Neuronal stem cell (in vitro differentiated cells): ENCODE results near the gene CXorf58.

ENCODE experiments used
- DNase-seq: peaks from one replicate; pipeline ENCODE4 v3.0.0-alpha.2; 2013; ENCODE audit warnings: low spot score
- H2AFZ ChIP-seq: one replicate; pipeline ENCODE4 v1.6.1; 2013; ENCODE audit warnings: mild to moderate bottlenecking, low read length, inconsistent platforms
- H2AK5ac ChIP-seq: 2 replicates; pipeline ENCODE4 v1.6.1; 2013; ENCODE audit warnings: low read depth, mild to moderate bottlenecking, inconsistent platforms, low read length, moderate library complexity, mixed read lengths
- H2BK120ac ChIP-seq: 2 replicates; pipeline ENCODE4 v1.6.1; 2013; ENCODE audit warnings: low read depth, mild to moderate bottlenecking, inconsistent platforms, low read length, moderate library complexity, mixed read lengths
- H2BK12ac ChIP-seq: one replicate; pipeline ENCODE4 v1.6.1; 2013; ENCODE audit warnings: low read length, inconsistent platforms
- H2BK15ac ChIP-seq: 2 replicates; pipeline ENCODE4 v1.6.1; 2013; ENCODE audit warnings: mild to moderate bottlenecking, low read length, inconsistent platforms, mixed read lengths
- H2BK5ac ChIP-seq: one replicate; pipeline ENCODE4 v1.6.1; 2013; ENCODE audit warnings: inconsistent platforms, mild to moderate bottlenecking, low read length, moderate library complexity
- H3K14ac ChIP-seq: one replicate; pipeline ENCODE4 v1.6.1; 2013; ENCODE audit warnings: low read length, inconsistent platforms
- H3K18ac ChIP-seq: 2 replicates; pipeline ENCODE4 v1.6.1; 2013; ENCODE audit warnings: low read length, inconsistent platforms
- H3K23ac ChIP-seq: 2 replicates; pipeline ENCODE4 v1.6.1; 2013; ENCODE audit warnings: low read depth, mild to moderate bottlenecking, mixed read lengths, low read length, inconsistent platforms; ENCODE audit not compliant: poor library complexity
- H3K27ac ChIP-seq: replicated peaks from 3 replicates; pipeline ENCODE4 v1.5.1; 2013; ENCODE audit warnings: low read length, inconsistent platforms
- H3K27me3 ChIP-seq, 3 experiments: 2 replicates each; pipeline ENCODE4 v1.6.1; 2013; ENCODE audit warnings: low read length in 3 of 3, mild to moderate bottlenecking in 2 of 3, inconsistent platforms in 1 of 3, low read depth in 1 of 3, mixed read lengths in 1 of 3, moderate library complexity in 1 of 3; ENCODE audit not compliant: control insufficient read depth in 3 of 3, insufficient read depth in 3 of 3
- H3K36me3 ChIP-seq, 2 donors: replicated peaks in 1 of 2; 2 replicates each; pipeline ENCODE4 v1.6.1; 2013; ENCODE audit warnings: low read length in 2 of 2; ENCODE audit not compliant: control insufficient read depth in 2 of 2, insufficient read depth in 2 of 2
- H3K4ac ChIP-seq: 2 replicates; pipeline ENCODE4 v1.6.1; 2013; ENCODE audit warnings: inconsistent platforms, mild to moderate bottlenecking, low read length, moderate library complexity
- H3K4me1 ChIP-seq, 2 donors: 1 replicate in 1 of 2; 2 replicates in 1 of 2; pipeline ENCODE4 v1.6.1; 2013; ENCODE audit warnings: low read length in 2 of 2, low read depth in 1 of 2; ENCODE audit not compliant: control insufficient read depth in 2 of 2, insufficient read depth in 1 of 2
- H3K4me2 ChIP-seq: one replicate; pipeline ENCODE4 v1.6.1; 2013; ENCODE audit warnings: mild to moderate bottlenecking, low read length, inconsistent platforms; ENCODE audit not compliant: insufficient read depth, poor library complexity, severe bottlenecking
- H3K4me3 ChIP-seq, 2 donors: 2 replicates each; pipeline ENCODE4 v1.5.1; 2013; ENCODE audit warnings: low read length in 2 of 2, mild to moderate bottlenecking in 2 of 2, inconsistent platforms in 1 of 2, moderate library complexity in 1 of 2
- H3K79me1 ChIP-seq: one replicate; pipeline ENCODE4 v1.6.1; 2013; ENCODE audit warnings: low read depth, mild to moderate bottlenecking, inconsistent platforms, low read length, moderate library complexity
- H3K9ac ChIP-seq: one replicate; pipeline ENCODE4 v1.6.1; 2013; ENCODE audit warnings: mild to moderate bottlenecking, low read depth, low read length, inconsistent platforms; ENCODE audit not compliant: poor library complexity
- H3K9me3 ChIP-seq, 2 donors: replicated peaks in 1 of 2; 2 replicates each; pipeline versions ENCODE3 to v1.6.1; 2013; ENCODE audit warnings: low read length in 2 of 2, mild to moderate bottlenecking in 2 of 2, inconsistent platforms in 1 of 2, low read depth in 1 of 2, mixed read lengths in 1 of 2, moderate library complexity in 1 of 2; ENCODE audit not compliant: control insufficient read depth in 2 of 2, insufficient read depth in 1 of 2
- H4K8ac ChIP-seq: one replicate; pipeline ENCODE4 v1.6.1; 2013; ENCODE audit warnings: low read depth, mild to moderate bottlenecking, inconsistent platforms, low read length, moderate library complexity
- H4K91ac ChIP-seq: one replicate; pipeline ENCODE4 v1.6.1; 2013; ENCODE audit warnings: low read length, low read depth, mild to moderate bottlenecking, inconsistent platforms; ENCODE audit not compliant: poor library complexity
- WGBS, 2 donors: extraction: QIAGEN DNeasy Blood & Tissue Kit; methylation state at CpG; one replicate each; pipeline ENCODE4 v1.1.7; 2013; ENCODE audit warnings: missing lambda C conversion rate in 2 of 2, mixed read lengths in 1 of 2; ENCODE audit not compliant: insufficient read length in 2 of 2, insufficient replicate concordance in 1 of 2; ENCODE audit errors: extremely low coverage in 2 of 2; 5-methylcytosine and 5-hydroxymethylcytosine counted together

CXorf58 gene

DNA sequence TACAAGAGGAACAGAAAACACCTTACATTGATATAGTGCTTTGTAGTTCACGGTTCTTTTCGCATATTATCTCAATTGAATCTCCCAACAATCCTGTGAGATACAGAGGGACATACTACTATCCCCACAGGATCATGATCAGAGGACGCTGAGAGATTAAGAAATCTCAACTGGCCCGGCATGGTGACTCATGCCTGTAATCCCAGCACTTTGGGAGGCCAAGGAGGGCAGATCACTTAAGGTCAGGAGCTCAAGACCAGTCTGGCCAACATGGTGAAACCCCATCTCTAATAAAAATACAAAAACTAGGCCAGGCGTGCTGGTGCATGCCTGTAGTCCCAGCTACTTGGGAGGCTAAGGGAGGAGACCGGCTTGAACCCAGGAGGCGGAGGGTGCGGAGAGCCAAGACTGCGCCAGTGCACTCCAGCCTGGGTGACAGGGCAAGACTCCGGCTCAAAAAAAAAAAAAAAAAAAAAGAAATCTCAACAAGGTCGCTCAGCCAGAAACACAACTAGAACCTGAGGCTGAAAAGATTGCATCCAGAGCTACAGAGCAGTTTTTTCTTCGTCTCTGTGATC lies 7.5 kb upstream of the CXorf58 start:
- Histone ChIP-seq H2AK5ac (no peak overlapping the region), H3K9me3 (no peaks in the 10 kb centered on the region), H2AFZ (no peak overlapping the region), H2BK12ac (no peak overlapping the region), H3K36me3 (no peaks in the 10 kb centered on the region), H3K4ac (no peak overlapping the region), H3K18ac (no peak overlapping the region), H2BK120ac (no peak overlapping the region), H2BK5ac (no peak overlapping the region), H2BK15ac (no peak overlapping the region), H3K27me3 (no peaks in the 10 kb centered on the region), H3K27ac (no peak overlapping the region), H4K8ac (no peak overlapping the region), H3K14ac (no peak overlapping the region), H4K91ac (no peak overlapping the region), H3K4me2 (no peak overlapping the region), H3K4me1 (peaks cover 1 to 8% of the 10 kb centered on the region in 2 donors), H3K9ac (no peak overlapping the region), H3K4me3 (no peak overlapping the region), H3K23ac (no peak overlapping the region), H3K79me1 (no peaks in the 10 kb centered on the region)
- DNase-seq, result no peak
- no CpG with 5 or more reads among the region's 12 CpGs for WGBS, 2 donors

DNA sequence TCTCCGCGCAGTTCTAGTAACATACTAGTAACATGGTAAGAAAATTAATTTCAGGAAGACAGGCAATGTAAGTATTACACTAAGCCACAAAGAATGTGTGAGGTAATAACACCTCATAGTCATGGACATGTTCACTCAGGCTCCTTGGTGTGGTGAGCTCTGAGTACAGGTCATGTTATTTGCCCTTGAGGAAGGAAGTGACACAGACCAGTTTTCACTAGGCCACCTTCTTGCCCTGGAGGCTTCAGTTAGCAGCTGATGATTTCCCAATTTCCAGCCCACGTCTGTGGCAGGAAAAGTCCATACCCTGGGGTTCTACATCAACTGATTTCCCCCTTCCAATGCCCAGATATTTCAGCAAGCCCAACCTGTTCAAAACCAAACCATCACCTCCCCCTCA lies 6.7 kb upstream of the CXorf58 start:
- Histone ChIP-seq H2BK15ac (no peak overlapping the region), H3K9ac (no peak overlapping the region), H3K9me3 (no peaks in the 10 kb centered on the region), H3K79me1 (no peaks in the 10 kb centered on the region), H3K14ac (no peak overlapping the region), H2BK120ac (no peak overlapping the region), H3K23ac (no peak overlapping the region), H2AFZ (no peak overlapping the region), H3K4me2 (no peak overlapping the region), H3K27ac (no peak overlapping the region), H3K27me3 (no peaks in the 10 kb centered on the region), H3K18ac (no peak overlapping the region), H3K4me3 (no peak overlapping the region), H2BK12ac (no peak overlapping the region), H2BK5ac (no peak overlapping the region), H4K91ac (no peak overlapping the region), H3K4me1 (peaks cover 1 to 8% of the 10 kb centered on the region in 2 donors), H4K8ac (no peak overlapping the region), H3K36me3 (no peaks in the 10 kb centered on the region), H3K4ac (no peak overlapping the region), H2AK5ac (no peak overlapping the region)
- no peak for DNase-seq
- WGBS, 2 donors, result no CpG with 5 or more reads among the region's 3 CpGs

DNA sequence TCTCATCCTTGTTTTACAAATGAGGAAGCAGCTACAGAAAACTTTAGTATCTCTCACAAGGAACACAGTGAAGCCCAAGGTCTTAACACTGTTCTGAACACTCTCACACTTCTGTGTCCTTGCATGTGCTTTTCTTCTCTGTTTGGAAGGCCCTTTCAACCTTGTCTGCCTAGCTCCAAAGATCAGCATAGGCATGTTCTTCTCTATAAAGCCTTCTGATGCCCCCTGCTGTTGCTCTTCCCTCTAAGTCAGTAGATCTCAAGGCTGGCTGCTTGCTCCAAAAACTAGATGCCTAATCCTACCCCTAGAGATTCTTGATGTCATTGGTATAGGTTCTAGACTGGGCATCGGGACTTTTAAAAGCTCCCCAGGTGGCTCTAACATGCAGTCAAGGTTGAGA lies 6.0 kb upstream of the CXorf58 start:
- H3K9ac ChIP-seq, result no peak overlapping the region
- H3K4ac ChIP-seq, result no peak overlapping the region
- no peak overlapping the region for H3K18ac ChIP-seq
- H2BK5ac ChIP-seq, result no peak overlapping the region
- no peak overlapping the region for H3K23ac ChIP-seq
- H2AFZ ChIP-seq, result peak overlapping the region; percentile 60
- no peak overlapping the region for H4K8ac ChIP-seq
- H3K9me3 ChIP-seq, result no peaks in the 10 kb centered on the region
- no peak overlapping the region for H2BK12ac ChIP-seq
- no CpG with 5 or more reads among the region's 1 CpG for WGBS, 2 donors
- H4K91ac ChIP-seq, result no peak overlapping the region
- peaks cover 1 to 8% of the 10 kb centered on the region in 2 donors for H3K4me1 ChIP-seq
- H3K27ac ChIP-seq, result no peak overlapping the region
- H3K27me3 ChIP-seq, result no peaks in the 10 kb centered on the region
- H2BK120ac ChIP-seq, result no peak overlapping the region
- DNase-seq, result peak; percentile 26
- H2BK15ac ChIP-seq, result no peak overlapping the region
- H3K36me3 ChIP-seq, result no peaks in the 10 kb centered on the region
- H3K14ac ChIP-seq, result no peak overlapping the region
- no peak overlapping the region for H3K4me3 ChIP-seq
- H2AK5ac ChIP-seq, result no peak overlapping the region
- no peaks in the 10 kb centered on the region for H3K79me1 ChIP-seq
- no peak overlapping the region for H3K4me2 ChIP-seq

DNA sequence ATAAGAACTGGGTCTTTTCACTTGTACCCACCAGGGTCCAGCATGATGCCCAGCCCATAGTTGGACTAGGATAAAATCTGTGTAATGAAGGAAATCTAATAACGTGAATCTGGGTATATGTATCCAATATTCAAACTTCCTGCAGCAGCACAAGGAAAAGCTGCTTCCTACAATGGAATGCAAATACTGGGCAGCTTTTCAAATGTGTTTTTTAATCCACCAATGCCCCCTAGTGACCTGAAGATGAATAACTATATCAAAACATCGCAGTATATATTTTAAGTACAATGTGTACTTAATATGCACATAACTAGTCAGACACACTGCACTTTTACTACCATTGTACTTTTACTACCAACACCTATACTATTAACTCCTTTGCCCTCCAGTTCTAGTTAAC lies 5.4 kb upstream of the CXorf58 start:
- H2BK120ac ChIP-seq, result no peak overlapping the region
- no CpG with 5 or more reads among the region's 2 CpGs for WGBS, 2 donors
- no peaks in the 10 kb centered on the region for H3K79me1 ChIP-seq
- H3K9me3 ChIP-seq, result no peaks in the 10 kb centered on the region
- H3K14ac ChIP-seq, result no peak overlapping the region
- no peak overlapping the region for H2AK5ac ChIP-seq
- H3K4ac ChIP-seq, result no peak overlapping the region
- no peaks in the 10 kb centered on the region for H3K36me3 ChIP-seq
- no peak overlapping the region for H3K9ac ChIP-seq
- no peaks in the 10 kb centered on the region for H3K27me3 ChIP-seq
- no peak overlapping the region for H3K4me2 ChIP-seq
- H2BK15ac ChIP-seq, result no peak overlapping the region
- H4K91ac ChIP-seq, result no peak overlapping the region
- no peak overlapping the region for H3K27ac ChIP-seq
- H3K4me1 ChIP-seq, result peaks cover 1 to 8% of the 10 kb centered on the region in 2 donors
- H2BK5ac ChIP-seq, result no peak overlapping the region
- no peak for DNase-seq
- no peak overlapping the region for H3K23ac ChIP-seq
- H3K18ac ChIP-seq, result no peak overlapping the region
- H4K8ac ChIP-seq, result no peak overlapping the region
- peak overlapping the region; percentile 60 for H2AFZ ChIP-seq
- H3K4me3 ChIP-seq, result no peak overlapping the region
- no peak overlapping the region for H2BK12ac ChIP-seq
